Upper lobe of left lung (tissue), 6 donors: ENCODE results near the gene CHAC1. TPM values are rescaled to one million over a fixed set of nuclear protein-coding genes. Genes with fewer than 3 reads are reported as not detected.

ENCODE experiments used
- ATAC-seq, 2 donors: fragments of 200-7000 bp; cut with Tn5 transposase; one replicate each; pipeline ENCODE4 v1.9.1; 2022; ENCODE audit warnings: mild to moderate bottlenecking in 2 of 2, moderate library complexity in 2 of 2; ENCODE audit not compliant: low FRiP score in 2 of 2
- DNase-seq, 2 donors: peaks; one replicate each; pipeline ENCODE4 v3.0.0-alpha.2; 2019 to 2020
- H3K27ac ChIP-seq, 4 donors: fragments of 200-600 bp; sonication (generic); one replicate each; pipeline ENCODE4 v1.5.1; 2016 to 2019
- H3K27me3 ChIP-seq, 4 donors: fragments of 200-600 bp; sonication (generic); one replicate each; pipeline ENCODE4 v1.5.1; 2017 to 2019
- H3K36me3 ChIP-seq, 4 donors: fragments of 200-600 bp; sonication (generic); one replicate each; pipeline ENCODE4 v1.5.1; 2016 to 2019
- H3K4me1 ChIP-seq, 4 donors: fragments of 200-600 bp; sonication (generic); one replicate each; pipeline ENCODE4 v1.5.1; 2018 to 2019
- H3K4me3 ChIP-seq, 4 donors: fragments of 200-600 bp; sonication (generic); one replicate each; pipeline ENCODE4 v1.5.1; 2017 to 2019; ENCODE audit warnings: mild to moderate bottlenecking in 2 of 4, moderate library complexity in 1 of 4
- H3K9me3 ChIP-seq, 4 donors: fragments of 200-600 bp; sonication (generic); one replicate each; pipeline ENCODE4 v1.5.1; 2018 to 2019
- EP300 ChIP-seq, 4 donors: sonication (generic); formaldehyde crosslinking; IDR thresholded peaks; one replicate each; pipeline ENCODE4 v1.5.1; 2017; ENCODE audit warnings: antibody characterized with exemption in 4 of 4, control low read depth in 2 of 4
- POLR2A ChIP-seq, 4 donors: fragments of 450-650 bp; IDR thresholded peaks; one replicate each; pipeline ENCODE4 v1.5.1; 2016 to 2017; ENCODE audit warnings: antibody characterized with exemption in 4 of 4, mild to moderate bottlenecking in 2 of 4
- POLR2AphosphoS5 ChIP-seq, 2 donors: sonication (generic); formaldehyde crosslinking; IDR thresholded peaks; one replicate each; pipeline ENCODE4 v1.5.1; 2017; ENCODE audit warnings: antibody characterized with exemption in 2 of 2
- WGBS, 2 donors: methylation state at CpG; one replicate each; pipeline ENCODE4 v1.1.5; 2017 to 2018; 5-methylcytosine and 5-hydroxymethylcytosine counted together
- total RNA-seq, 6 donors: library from RNA; depleted of rRNA in 4 of 6; stranded (reverse); fragments of >200 nt in 4 of 6; gene quantifications; one replicate each; pipeline versions ENCODE4 v1.1.0 to v1.2.1, GENCODE V29; 2016 to 2021
- TF ChIP-seq, protein P1 (sequence below), 6 experiments: fragments of 450-650 bp in 4 of 6; fragments of 200-600 bp in 2 of 6; sonication (generic) in 2 of 6; IDR thresholded peaks; one replicate each; pipeline ENCODE4 v1.5.1; 2016 to 2019; ENCODE audit warnings: antibody characterized with exemption in 6 of 6
- donor health status: DM: no; HTN: no; CAD: no; lungs with moderate emphysema.
- donor health status: DM: no; HTN: yes; CAD: no; lungs with severe emphysema.

The CHAC1 gene
- total RNA-seq, 6 donors from 2014 or later, result 2.6 to 11.1 (median 3.4) TPM

DNA sequence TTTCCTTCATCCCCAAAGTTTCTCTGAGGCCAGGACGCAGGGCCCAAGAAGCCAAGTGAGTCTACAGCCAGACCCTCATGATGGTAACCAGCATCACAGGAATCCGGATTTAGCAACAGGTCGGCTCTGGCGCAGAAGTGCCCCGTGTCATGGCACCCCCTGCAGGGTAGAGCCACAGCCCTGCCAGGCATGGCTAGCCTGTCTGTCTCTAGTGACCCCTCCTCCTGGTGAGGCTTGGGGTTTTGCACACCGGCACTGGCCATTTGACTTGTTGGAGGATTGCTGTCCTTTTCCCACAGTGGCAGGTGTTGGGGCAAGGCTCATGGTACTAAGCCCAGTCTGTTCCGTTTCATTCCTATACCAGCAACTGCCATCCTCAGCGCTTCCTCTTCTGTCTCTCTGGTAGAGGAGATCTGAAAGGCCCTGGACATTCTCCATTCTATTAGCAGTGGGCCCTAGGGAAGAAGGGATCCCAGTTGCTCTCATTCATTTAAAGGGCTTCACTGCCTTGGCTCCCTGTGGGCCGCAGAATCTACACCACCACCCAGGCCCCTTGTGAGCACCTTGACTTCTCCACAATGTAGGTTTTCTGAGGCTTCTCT, 9.4 kb upstream of the CHAC1 start:
- H3K4me3 ChIP-seq, result no peak overlapping the region
- no peaks in the 10 kb centered on the region for H3K9me3 ChIP-seq
- ATAC-seq, result no peak
- no peak for DNase-seq
- no peaks in the 10 kb centered on the region for H3K27me3 ChIP-seq
- WGBS, 2 donors, result 84 to 96% methylated on average over 7 to 9 of the region's 9 CpGs
- H3K4me1 ChIP-seq, result peaks cover 30 to 40% (median 37%) of the 10 kb centered on the region in 4 donors
- H3K36me3 ChIP-seq, result no peaks in the 10 kb centered on the region
- TF ChIP-seq EP300 (IDR thresholded peaks at IDR 0.05) (no peak), POLR2AphosphoS5 (IDR thresholded peaks at IDR 0.05) (no peak)
- H3K27ac ChIP-seq, result peak overlapping the region; percentile 1 to 93 (median 90)

DNA sequence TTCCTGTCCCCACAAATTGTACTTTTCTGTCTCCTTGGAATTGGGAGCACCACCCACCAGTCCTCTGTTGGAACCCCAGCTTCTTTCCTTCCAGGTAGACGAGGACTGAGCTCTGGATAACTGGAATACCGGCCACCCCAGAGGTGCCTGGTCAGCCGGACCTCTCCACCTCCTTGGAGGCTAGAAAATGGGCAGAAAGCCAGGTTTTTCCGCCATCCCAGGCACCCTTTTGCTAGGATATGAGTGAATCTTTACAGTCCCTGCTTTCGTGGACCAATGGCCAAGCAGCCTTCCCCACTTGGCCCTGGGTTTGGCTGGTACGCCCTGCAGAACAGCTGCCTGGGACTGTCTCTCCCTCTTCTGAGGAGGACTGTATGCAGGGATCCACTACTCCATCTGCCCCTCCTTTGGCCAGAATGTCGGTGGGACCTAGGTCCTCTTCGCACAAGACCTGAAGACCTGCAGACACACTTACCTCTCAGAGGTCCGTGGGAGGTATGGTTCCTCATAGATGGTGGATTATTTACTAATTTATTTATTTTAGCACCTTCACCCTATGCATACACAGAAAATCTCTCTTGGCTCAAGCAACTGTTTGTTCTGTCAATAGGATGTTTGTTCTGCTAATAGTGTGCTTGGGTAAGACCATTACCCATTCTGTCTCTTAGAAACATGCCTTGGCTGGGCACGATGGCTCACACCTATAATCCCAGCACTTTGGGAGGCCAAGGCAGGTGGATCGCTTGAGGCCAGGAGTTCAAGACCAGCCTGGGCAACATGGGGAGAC, 8.6 kb upstream of the CHAC1 start:
- TF ChIP-seq, protein P1, sequence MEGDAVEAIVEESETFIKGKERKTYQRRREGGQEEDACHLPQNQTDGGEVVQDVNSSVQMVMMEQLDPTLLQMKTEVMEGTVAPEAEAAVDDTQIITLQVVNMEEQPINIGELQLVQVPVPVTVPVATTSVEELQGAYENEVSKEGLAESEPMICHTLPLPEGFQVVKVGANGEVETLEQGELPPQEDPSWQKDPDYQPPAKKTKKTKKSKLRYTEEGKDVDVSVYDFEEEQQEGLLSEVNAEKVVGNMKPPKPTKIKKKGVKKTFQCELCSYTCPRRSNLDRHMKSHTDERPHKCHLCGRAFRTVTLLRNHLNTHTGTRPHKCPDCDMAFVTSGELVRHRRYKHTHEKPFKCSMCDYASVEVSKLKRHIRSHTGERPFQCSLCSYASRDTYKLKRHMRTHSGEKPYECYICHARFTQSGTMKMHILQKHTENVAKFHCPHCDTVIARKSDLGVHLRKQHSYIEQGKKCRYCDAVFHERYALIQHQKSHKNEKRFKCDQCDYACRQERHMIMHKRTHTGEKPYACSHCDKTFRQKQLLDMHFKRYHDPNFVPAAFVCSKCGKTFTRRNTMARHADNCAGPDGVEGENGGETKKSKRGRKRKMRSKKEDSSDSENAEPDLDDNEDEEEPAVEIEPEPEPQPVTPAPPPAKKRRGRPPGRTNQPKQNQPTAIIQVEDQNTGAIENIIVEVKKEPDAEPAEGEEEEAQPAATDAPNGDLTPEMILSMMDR (IDR thresholded peaks at IDR 0.05), result no peak
- TF ChIP-seq EP300 (IDR thresholded peaks at IDR 0.05), result no peak
- Histone ChIP-seq H3K27me3 (no peaks in the 10 kb centered on the region), H3K9me3 (no peaks in the 10 kb centered on the region), H3K4me3 (no peak overlapping the region), H3K36me3 (no peaks in the 10 kb centered on the region), H3K27ac (peak overlapping the region in 1 of 4 donors; percentile 92), H3K4me1 (peaks cover 32 to 40% (median 38%) of the 10 kb centered on the region in 4 donors)
- ATAC-seq (no peak), DNase-seq (no peak)
- WGBS, 2 donors, result 87 to 93% methylated on average over 9 to 11 of the region's 11 CpGs

DNA sequence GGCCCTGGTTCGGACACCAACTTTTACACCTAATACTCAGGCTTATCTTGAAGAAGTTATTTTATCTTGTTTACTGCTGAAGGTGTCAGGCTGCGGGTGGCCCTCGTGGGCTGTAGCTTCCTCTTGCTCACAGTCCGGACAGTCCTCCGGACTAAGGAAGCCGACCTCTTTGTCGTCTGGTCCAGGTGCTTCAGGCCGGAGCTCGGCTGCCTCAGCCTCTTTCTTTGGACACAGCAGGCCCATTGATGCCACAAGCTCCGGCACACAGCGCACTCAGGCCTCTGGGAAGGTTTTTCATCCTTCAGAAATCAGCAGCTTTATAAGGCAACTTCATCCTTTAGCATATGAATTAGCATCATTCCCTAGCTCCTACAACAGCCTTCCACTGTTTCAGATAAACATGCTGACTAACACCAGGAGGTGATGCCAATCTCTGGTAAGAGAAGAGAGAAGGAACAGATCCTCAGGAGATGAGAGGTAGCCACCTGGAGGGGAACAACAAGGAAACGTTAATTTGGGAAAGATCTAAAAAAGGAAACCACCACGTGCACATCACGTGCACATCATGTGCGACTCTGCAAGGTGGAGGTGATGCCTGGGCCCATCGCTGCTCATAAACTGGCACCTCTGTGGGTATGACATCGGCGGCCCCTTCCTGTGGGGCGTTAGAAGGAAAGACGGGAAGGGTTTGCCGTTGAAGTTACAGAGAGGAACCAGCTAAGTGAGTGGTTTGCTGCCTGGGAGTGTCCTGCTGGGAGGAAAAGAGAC, 4.4 kb upstream of the CHAC1 start:
- 69 to 75% methylated on average over 21 of the region's 21 CpGs for WGBS, 2 donors
- no peak for ATAC-seq
- H3K27ac ChIP-seq, result peak overlapping the region in 3 of 4 donors; percentile 29 to 63 (median 54)
- peak in 1 of 2 donors; percentile 26 for DNase-seq
- no peak overlapping the region for H3K4me3 ChIP-seq
- TF ChIP-seq POLR2A (IDR thresholded peaks at IDR 0.05) (no peak), EP300 (IDR thresholded peaks at IDR 0.05) (no peak), POLR2AphosphoS5 (IDR thresholded peaks at IDR 0.05) (no peak)
- no peaks in the 10 kb centered on the region for H3K9me3 ChIP-seq
- H3K4me1 ChIP-seq, result peaks cover 13 to 22% (median 21%) of the 10 kb centered on the region in 4 donors
- no peaks in the 10 kb centered on the region for H3K36me3 ChIP-seq
- no peaks in the 10 kb centered on the region for H3K27me3 ChIP-seq

DNA sequence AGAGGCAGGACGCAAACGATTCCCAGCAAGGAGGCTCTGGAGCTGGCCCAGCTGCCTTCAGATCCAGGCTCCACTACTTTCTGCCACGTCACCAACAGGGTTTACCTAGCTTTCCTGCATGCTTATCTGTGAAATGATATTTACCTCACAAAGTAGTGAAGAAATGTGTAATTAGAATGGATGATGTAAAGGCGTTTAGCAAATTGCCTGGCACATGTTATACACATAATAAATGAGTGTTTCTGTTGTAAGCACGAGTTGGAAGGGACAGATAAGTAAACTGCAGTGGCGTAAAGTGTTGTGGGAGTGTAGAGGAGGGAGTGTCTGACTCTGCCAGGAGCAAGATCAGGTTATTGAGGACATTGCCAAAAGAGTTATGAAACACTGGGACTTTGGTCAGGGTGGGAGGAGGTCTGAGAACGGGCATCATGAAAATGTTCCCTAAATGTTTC, 3.5 kb upstream of the CHAC1 start:
- H3K4me3 ChIP-seq, result no peak overlapping the region
- H3K4me1 ChIP-seq, result peaks cover 15 to 27% (median 25%) of the 10 kb centered on the region in 4 donors
- H3K27ac ChIP-seq, result peak overlapping the region; percentile 11 to 63 (median 42)
- WGBS, 2 donors, result 59% methylated on average over 7 of the region's 7 CpGs
- TF ChIP-seq POLR2A (IDR thresholded peaks at IDR 0.05) (no peak), EP300 (IDR thresholded peaks at IDR 0.05) (peak in 1 of 4 donors; percentile 28)
- peak in 1 of 2 donors; percentile 43 for ATAC-seq
- H3K9me3 ChIP-seq, result no peaks in the 10 kb centered on the region
- DNase-seq, result peak in 1 of 2 donors; percentile 55
- no peaks in the 10 kb centered on the region for H3K36me3 ChIP-seq
- no peaks in the 10 kb centered on the region for H3K27me3 ChIP-seq

DNA sequence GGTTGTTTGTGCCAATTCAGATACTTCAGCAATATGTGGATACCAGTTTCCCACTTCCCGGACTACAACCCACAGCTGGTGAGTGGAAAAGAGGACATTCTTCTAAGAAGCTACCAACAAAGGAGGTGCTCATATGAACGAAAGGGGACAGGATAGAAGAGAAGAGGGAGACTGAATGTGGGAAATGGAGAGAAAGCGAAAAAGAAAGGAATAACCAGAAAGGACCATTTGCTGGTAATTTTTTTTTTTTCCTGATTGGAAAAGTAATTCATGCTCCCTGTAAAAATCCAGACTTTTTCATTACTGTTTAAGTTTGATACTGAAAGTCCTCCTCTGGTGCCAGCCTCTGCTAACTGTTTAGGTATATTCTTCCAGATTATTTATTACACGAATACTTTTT, 1.5 kb upstream of the CHAC1 start:
- WGBS, 2 donors, result 89 to 94% methylated on average over 4 of the region's 4 CpGs
- Histone ChIP-seq H3K4me1 (peaks cover 15 to 27% (median 25%) of the 10 kb centered on the region in 4 donors), H3K4me3 (no peak overlapping the region), H3K9me3 (no peaks in the 10 kb centered on the region), H3K27ac (no peak overlapping the region), H3K27me3 (no peaks in the 10 kb centered on the region), H3K36me3 (peaks cover 0 to 7% (median 0%) of the 10 kb centered on the region in 4 donors)
- ATAC-seq (no peak), DNase-seq (no peak)
- TF ChIP-seq, protein P1 (IDR thresholded peaks at IDR 0.05), result no peak
- no peak for TF ChIP-seq POLR2AphosphoS5 (IDR thresholded peaks at IDR 0.05)
- TF ChIP-seq POLR2A (IDR thresholded peaks at IDR 0.05), result no peak
- TF ChIP-seq EP300 (IDR thresholded peaks at IDR 0.05), result no peak
